SK-N-SH treated with all-trans-retinoic acid at 6 μM for 48 hours (cell line): Measurements from ENCODE around the gene CMTM7.

Experiments
- OSR1 ChIP-seq: fragments of 250-450 bp; sonication (Bioruptor Pico); IDR thresholded peaks from 2 replicates; pipeline ENCODE4 v1.8.0; 2022; ENCODE audit warnings: moderate library complexity, mild to moderate bottlenecking, inconsistent platforms
- RARB ChIP-seq: fragments of 250-450 bp; sonication (Bioruptor Pico); IDR thresholded peaks from 2 replicates; pipeline ENCODE4 v1.8.0; 2021; ENCODE audit warnings: mild to moderate bottlenecking, moderate library complexity

DNA sequence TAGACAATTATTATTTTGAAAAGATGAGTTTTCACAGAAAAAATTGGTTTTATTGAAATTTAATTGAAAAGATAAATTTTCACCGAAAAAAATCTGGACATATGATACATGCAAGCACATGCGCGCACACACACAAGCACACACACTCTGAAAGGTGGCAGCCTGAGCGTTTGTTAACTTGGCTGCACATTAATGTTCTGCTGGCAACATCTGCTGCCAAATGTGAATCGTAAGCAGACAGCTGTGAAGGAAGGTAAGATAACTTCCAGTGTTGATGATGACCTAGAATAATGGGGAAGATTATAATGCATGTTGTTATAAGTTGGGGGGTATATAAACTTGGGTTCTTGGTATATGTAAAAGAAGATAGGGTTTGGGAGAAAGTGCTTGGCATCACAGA lies 18.4 kb upstream of the CMTM7 start:
- TF ChIP-seq RARB (CRISPR knock-in tag) (no peak), OSR1 (no peak)
